Prostate gland (tissue), 2 donors: ENCODE measurements around the gene KRTAP12-4.

ENCODE experiments used
- POLR2A ChIP-seq: fragments of 450-650 bp; IDR thresholded peaks from one replicate; pipeline ENCODE4 v1.6.1; 2016; ENCODE audit warnings: antibody characterized with exemption, mild to moderate bottlenecking
- TF ChIP-seq, protein P1 (sequence below), 4 experiments: fragments of 200-600 bp in 2 of 4; fragments of 450-650 bp in 2 of 4; sonication (generic) in 2 of 4; IDR thresholded peaks; 1 replicate in 3 of 4; 2 replicates in 1 of 4; pipeline ENCODE4 v1.5.1; 2016 to 2019; ENCODE audit warnings: antibody characterized with exemption in 4 of 4, mild to moderate bottlenecking in 2 of 4, moderate library complexity in 2 of 4

DNA sequence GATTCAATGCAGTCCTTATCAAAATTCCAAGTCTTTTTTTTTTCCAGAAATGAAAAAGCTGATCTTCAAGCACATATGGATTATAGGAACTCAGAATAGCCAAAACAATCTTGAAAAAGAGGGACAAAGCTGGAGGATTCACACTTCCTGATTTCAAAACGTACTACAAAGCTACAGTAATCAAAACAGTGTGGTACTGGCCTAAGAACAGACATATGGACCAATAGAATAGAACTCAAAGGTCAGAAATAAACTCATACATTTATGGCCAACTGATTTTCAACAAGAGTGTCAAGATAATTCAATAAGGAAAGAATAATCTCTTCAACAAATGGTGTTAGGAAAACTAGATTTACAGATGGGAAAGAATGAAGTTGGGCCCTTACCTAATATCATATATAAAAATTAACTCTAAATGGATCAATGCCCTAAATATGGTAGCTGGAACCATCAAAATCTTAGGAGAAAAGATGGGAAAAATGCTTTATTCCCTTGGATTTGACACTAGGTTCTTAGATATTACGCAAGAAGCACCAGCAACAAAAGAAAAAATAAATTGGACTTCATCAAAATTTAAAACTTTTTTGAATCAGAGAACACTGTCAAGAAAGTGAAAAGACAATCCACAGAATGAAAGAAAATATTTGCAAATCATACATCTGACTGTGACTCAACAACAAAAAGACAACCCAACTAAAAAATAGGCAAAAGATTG, 38.5 kb upstream of the KRTAP12-4 start:
- TF ChIP-seq, protein P1, sequence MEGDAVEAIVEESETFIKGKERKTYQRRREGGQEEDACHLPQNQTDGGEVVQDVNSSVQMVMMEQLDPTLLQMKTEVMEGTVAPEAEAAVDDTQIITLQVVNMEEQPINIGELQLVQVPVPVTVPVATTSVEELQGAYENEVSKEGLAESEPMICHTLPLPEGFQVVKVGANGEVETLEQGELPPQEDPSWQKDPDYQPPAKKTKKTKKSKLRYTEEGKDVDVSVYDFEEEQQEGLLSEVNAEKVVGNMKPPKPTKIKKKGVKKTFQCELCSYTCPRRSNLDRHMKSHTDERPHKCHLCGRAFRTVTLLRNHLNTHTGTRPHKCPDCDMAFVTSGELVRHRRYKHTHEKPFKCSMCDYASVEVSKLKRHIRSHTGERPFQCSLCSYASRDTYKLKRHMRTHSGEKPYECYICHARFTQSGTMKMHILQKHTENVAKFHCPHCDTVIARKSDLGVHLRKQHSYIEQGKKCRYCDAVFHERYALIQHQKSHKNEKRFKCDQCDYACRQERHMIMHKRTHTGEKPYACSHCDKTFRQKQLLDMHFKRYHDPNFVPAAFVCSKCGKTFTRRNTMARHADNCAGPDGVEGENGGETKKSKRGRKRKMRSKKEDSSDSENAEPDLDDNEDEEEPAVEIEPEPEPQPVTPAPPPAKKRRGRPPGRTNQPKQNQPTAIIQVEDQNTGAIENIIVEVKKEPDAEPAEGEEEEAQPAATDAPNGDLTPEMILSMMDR (IDR thresholded peaks at IDR 0.05) = no peak
- no peak for TF ChIP-seq POLR2A
